HFFc6 (cell line): ENCODE data around the gene ANKRD49. TPM values are rescaled to one million over a fixed set of nuclear protein-coding genes. Genes with fewer than 3 reads are reported as not detected.
A peak's percentile ranks its signal among the peaks of the same experiment; 100 is the strongest.

Experiments used
- DNase-seq: peaks from one replicate; pipeline ENCODE4 v3.0.0-alpha.2; 2018
- H3K27ac Mint-ChIP-seq: 2 replicates; pipeline ENCODE4 v1.8.0; 2020; ENCODE audit warnings: mild to moderate bottlenecking, mixed read lengths
- H3K27me3 Mint-ChIP-seq: 2 replicates; pipeline ENCODE4 v1.8.0; 2021; ENCODE audit warnings: mild to moderate bottlenecking, moderate library complexity, mixed read lengths; ENCODE audit not compliant: insufficient read depth
- H3K36me3 Mint-ChIP-seq: 2 replicates; pipeline ENCODE4 v1.8.0; 2021; ENCODE audit warnings: low read depth, mixed read lengths
- H3K4me1 Mint-ChIP-seq: 2 replicates; pipeline ENCODE4 v1.8.0; 2020; ENCODE audit warnings: low read depth, mixed read lengths
- H3K4me3 Mint-ChIP-seq: 2 replicates; pipeline ENCODE4 v1.8.0; 2020; ENCODE audit warnings: mild to moderate bottlenecking, moderate library complexity, mixed read lengths
- H3K9me3 Mint-ChIP-seq: 2 replicates; pipeline ENCODE4 v1.8.0; 2020; ENCODE audit warnings: mild to moderate bottlenecking, mixed read lengths
- microRNA-seq: library from miRNA; unstranded; fragments of <30 nt; microRNA quantifications from one replicate; pipeline ENCODE4, GENCODE V29; 2019
- total RNA-seq, 6 experiments: library from RNA; stranded (reverse); fragmentation: NEBNext Ultra II Directional; extraction: Animal tissue kit (Norgen Biotek cat#: 25700); gene quantifications; 2 replicates in 1 of 6; 3 replicates in 5 of 6; pipeline ENCODE4 v1.2.3, GENCODE V29; 2021
- TF ChIP-seq, protein P1 (sequence below): fragments of 200-600 bp; sonication (generic); IDR thresholded peaks from 2 replicates; pipeline ENCODE4 v1.5.0; 2021; ENCODE audit warnings: antibody characterized with exemption, mild to moderate bottlenecking

ANKRD49 gene
- total RNA-seq, 6 experiments from 2014 or later: 7.2 to 8.7 (median 7.9) TPM

GRCh38 chr11:94545264-94546161 is 51.7 kb downstream of the ANKRD49 start:
- DNase-seq: no peak
- Mint-ChIP-seq H3K27me3 (peaks cover 4% of the 10 kb centered on the region; the same call in 1 of the 2 replicates), H3K36me3 (peaks cover 6% of the 10 kb centered on the region; the same call in 1 of the 2 replicates), H3K4me1 (peaks cover 35% of the 10 kb centered on the region), H3K27ac (peak overlapping the region; percentile 42; the same call in 1 of the 2 replicates), H3K4me3 (peak overlapping the region; percentile 71), H3K9me3 (no peaks in the 10 kb centered on the region)
- TF ChIP-seq, protein P1, sequence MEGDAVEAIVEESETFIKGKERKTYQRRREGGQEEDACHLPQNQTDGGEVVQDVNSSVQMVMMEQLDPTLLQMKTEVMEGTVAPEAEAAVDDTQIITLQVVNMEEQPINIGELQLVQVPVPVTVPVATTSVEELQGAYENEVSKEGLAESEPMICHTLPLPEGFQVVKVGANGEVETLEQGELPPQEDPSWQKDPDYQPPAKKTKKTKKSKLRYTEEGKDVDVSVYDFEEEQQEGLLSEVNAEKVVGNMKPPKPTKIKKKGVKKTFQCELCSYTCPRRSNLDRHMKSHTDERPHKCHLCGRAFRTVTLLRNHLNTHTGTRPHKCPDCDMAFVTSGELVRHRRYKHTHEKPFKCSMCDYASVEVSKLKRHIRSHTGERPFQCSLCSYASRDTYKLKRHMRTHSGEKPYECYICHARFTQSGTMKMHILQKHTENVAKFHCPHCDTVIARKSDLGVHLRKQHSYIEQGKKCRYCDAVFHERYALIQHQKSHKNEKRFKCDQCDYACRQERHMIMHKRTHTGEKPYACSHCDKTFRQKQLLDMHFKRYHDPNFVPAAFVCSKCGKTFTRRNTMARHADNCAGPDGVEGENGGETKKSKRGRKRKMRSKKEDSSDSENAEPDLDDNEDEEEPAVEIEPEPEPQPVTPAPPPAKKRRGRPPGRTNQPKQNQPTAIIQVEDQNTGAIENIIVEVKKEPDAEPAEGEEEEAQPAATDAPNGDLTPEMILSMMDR: no peak

DNA sequence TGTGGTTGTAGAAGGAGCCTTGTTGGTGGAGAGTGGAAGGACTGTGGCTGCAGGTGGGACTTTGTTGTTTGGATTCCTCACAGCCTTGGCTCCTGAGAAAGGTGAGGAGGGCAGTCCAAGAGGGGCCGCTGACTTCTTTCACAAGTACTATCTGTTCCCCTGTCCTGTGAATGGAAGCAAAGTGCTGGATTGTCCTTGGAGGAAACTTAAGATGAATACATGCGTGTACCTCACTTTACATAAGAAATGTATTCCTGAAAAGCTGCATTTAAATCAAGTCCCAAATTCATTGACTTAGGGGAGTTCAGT is 52.3 kb downstream of the ANKRD49 start:
- TF ChIP-seq, protein P1: no peak
- Mint-ChIP-seq H3K27me3 (peaks cover under 1% of the 10 kb centered on the region; the same call in 1 of the 2 replicates), H3K4me3 (peak overlapping the region; percentile 69; the same call in 1 of the 2 replicates), H3K27ac (no peak overlapping the region; the same call in 1 of the 2 replicates), H3K4me1 (peaks cover 35% of the 10 kb centered on the region), H3K9me3 (no peaks in the 10 kb centered on the region), H3K36me3 (peaks cover 6% of the 10 kb centered on the region; the same call in 1 of the 2 replicates)
- no peak for DNase-seq

DNA sequence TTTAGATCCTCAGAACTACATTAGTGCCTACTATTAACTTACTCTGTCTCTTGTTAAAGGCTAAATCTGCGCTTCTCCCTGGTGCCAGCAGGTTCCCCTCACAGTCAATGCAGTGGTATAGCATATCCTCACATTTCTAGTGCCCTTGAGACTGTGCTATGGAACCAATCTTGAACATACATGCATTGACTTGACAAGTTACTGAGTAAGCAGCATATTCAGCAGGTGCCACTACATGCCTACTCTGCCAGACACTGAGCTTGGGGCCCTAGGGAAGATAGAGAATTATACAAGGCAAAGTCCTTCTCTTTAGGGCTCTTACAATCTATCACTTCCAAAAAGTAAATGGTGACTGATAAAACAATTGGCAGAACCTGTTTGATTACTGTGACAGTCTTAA is 53.1 kb downstream of the ANKRD49 start:
- DNase-seq: no peak
- TF ChIP-seq, protein P1: no peak; the same call in 1 of the 2 replicates
- peak overlapping the region; percentile 61; the same call in 1 of the 2 replicates for H3K4me3 Mint-ChIP-seq
- H3K27ac Mint-ChIP-seq: no peak overlapping the region
- H3K4me1 Mint-ChIP-seq: peaks cover 35% of the 10 kb centered on the region
- peaks cover 6% of the 10 kb centered on the region; the same call in 1 of the 2 replicates for H3K36me3 Mint-ChIP-seq
- no peaks in the 10 kb centered on the region for H3K9me3 Mint-ChIP-seq
- no peaks in the 10 kb centered on the region; the same call in 1 of the 2 replicates for H3K27me3 Mint-ChIP-seq

DNA sequence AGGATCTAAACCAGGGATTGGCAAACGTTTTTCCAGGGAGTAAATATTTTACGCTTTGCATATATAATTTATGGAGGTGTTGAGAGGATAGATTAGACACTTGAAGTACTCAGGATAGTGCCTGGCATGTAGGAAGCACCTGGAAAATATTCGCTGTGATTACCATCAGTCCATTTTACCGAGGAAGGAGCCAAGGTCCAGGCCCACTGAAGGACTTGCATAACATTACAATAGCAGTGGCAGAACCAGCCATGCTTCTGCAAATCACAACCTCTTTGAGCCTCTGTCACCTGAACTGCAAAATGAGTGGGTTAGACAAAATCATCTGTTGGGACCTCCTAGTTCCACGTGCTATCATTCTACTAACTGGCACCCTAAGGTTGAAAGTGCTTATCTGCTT is 55.4 kb downstream of the ANKRD49 start:
- no peak overlapping the region for H3K27ac Mint-ChIP-seq
- peaks cover 6% of the 10 kb centered on the region; the same call in 1 of the 2 replicates for H3K36me3 Mint-ChIP-seq

More for the DNA sequence above, 55.4 kb downstream of the ANKRD49 start:
- Mint-ChIP-seq H3K9me3 (no peaks in the 10 kb centered on the region), H3K27me3 (no peaks in the 10 kb centered on the region; the same call in 1 of the 2 replicates), H3K4me1 (peaks cover 24% of the 10 kb centered on the region), H3K4me3 (no peak overlapping the region)
- DNase-seq: no peak
- TF ChIP-seq, protein P1: no peak

Small RNA genes lying within 50 kb of the gene (microRNA-seq; reads per million reads assigned to microRNA genes)
- gene MIR548L: 5.4 reads per million

Other genes starting within 250 kb of the ANKRD49 start
- under 1 TPM in 1 of 6 experiments, not detected in 5; 0.26 TPM for gene IZUMO1R, start 189.4 kb upstream of the ANKRD49 start, total RNA-seq
- gene GPR83, start 92.6 kb upstream of the ANKRD49 start, total RNA-seq: not detected
- 10 to 100 TPM; 12.2 to 17.2 (median 15.7) TPM for gene MRE11, start 140 bp upstream of the ANKRD49 start, total RNA-seq
- gene C11orf97, start 18.5 kb downstream of the ANKRD49 start, total RNA-seq: not detected
- 1 to 10 TPM in 4 of 6 experiments, under 1 TPM in 2; 0.85 to 3.3 (median 3.0) TPM for gene FUT4, start 49.9 kb downstream of the ANKRD49 start, total RNA-seq
- under 1 TPM; 0.12 to 0.43 (median 0.28) TPM for gene PIWIL4, start 73.4 kb downstream of the ANKRD49 start, total RNA-seq